GM20431 (cell line): Measurements from ENCODE around the gene RHBDF2.
"Not testable (repeated sequence)": the region's sequence is repeated elsewhere in the genome, so short reads cannot be mapped to it uniquely, and the experiment has no call there.

Source experiments
- in situ Hi-C: fragments of 300-500 bp; cut with MseI, MboI; formaldehyde crosslinking; loops from one replicate; pipeline ENCODE4 v1.15.0; 2020; ENCODE audit warnings: low sequenced_read_pairs; ENCODE audit not compliant: unreplicated experiment

RHBDF2 gene

DNA sequence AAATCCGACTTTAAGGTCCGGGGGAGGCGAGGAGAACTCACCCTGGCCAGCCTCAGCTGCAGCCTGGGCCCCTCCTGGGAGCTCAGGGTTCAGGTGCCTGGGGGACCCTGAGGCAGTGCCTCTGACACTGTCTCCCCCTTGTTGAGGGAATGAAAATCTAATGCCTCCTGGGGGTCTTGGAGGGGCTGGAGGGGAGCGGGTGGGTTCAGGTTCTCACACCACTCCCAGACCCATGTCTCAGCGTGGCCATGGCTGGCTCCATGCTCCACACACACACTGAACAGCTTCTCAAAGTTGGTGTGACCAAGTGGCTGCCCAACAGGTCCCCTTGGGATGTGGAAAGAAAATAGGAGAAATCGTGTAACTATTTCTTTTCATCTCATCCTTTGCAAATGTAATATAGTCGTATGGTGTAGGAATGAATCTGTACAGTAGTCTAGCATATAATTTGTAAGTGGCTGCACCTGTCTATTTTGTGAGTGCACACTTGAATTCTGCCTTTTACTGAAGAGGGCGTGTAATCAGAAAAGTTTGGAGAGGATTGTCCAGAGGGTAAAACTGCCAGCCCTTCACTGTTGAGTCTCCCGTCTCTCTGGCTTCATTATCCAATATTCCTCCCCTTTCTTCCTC is 37.8 kb upstream of the RHBDF2 start:
- in situ Hi-C loops = no loop called here

DNA sequence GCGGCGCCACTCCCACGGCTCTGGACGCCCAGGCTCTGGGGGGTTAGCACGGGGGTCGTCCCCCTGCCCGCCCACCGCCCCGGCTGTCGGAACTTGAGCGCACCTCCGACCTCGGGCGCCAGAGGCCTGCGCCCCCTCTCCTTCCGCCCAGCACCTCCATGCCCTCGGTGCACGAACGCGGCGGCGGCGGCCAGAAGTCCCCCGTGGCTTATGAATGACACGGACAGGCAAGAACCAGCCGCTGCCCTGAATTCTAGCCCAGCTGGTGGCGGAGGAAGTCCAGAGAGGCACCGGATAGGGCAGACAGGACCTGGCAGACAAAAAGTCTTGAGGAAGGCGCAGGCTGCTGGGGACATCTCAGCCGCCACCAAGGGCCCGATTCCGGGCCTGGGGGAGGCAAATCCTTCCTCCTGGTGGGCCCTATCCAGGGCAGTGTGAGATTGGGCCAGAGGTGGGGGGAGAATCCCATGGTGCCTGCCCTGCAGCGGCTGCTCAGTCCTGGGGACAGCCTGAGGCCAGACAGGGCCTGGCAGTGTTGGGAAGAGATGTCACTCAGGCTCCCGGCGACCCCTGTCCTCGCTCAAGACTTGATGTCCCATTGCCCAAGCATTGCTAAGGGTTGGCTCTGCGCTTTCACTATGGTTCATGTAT is 37.2 kb upstream of the RHBDF2 start:
- in situ Hi-C loops = no loop called here

DNA sequence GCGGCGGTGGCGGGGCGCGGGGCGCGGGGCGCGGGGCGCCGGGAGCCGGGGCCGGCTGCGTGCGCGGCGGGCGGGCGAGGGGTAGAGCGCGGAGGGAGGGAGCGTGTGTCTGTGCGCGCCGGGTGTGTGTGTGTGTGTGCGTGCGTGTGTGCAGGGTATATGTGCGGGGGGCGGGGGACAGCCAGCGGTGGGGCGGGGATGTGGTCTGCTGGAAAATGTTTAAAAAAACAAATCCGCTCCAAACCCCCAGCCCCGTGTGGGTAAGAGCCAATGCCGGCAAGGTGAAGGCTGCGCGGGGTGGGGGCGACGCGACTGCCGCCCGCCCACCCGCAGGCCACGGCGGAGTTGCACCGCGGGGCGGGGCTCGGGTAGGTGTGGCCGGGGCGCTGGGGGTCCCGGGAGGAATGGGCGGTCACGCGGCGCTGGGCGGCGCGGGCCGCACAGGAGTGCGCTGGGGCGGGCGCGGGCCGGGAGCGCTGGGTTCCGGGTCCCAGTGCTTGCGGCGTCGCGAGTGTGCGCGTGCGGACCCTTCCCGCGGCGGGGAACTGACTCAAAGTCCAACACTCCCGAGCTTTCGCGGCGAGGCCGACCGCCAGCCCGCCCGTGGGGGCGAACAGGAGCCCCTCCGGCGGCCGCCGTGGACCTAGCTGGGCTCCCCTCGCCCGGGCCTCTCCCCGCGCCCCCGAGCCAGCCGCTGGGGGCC is 36.5 kb upstream of the RHBDF2 start, which contains the start of gene CYGB:
CYGB (minus strand) TSS at position 132 of the 703 bp plus-strand sequence. CDS start 167 bp downstream, outside the sequence.
- in situ Hi-C loops = no loop called here

DNA sequence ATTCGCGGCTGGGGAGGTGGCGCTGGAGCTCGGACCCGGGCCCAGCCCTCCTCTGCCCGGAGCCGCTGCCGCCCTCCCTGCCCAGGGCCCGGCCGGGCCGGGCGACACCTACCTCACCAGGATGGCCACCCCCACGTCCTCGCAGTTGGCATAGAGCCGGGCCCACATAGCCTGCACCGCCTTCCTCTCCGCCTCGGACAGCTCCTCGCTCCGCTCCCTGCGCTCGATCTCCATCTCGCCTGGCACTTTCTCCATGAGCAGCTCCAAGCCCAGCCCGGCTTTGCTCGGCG is 36.0 kb upstream of the RHBDF2 start:
- in situ Hi-C loops = no loop called here

DNA sequence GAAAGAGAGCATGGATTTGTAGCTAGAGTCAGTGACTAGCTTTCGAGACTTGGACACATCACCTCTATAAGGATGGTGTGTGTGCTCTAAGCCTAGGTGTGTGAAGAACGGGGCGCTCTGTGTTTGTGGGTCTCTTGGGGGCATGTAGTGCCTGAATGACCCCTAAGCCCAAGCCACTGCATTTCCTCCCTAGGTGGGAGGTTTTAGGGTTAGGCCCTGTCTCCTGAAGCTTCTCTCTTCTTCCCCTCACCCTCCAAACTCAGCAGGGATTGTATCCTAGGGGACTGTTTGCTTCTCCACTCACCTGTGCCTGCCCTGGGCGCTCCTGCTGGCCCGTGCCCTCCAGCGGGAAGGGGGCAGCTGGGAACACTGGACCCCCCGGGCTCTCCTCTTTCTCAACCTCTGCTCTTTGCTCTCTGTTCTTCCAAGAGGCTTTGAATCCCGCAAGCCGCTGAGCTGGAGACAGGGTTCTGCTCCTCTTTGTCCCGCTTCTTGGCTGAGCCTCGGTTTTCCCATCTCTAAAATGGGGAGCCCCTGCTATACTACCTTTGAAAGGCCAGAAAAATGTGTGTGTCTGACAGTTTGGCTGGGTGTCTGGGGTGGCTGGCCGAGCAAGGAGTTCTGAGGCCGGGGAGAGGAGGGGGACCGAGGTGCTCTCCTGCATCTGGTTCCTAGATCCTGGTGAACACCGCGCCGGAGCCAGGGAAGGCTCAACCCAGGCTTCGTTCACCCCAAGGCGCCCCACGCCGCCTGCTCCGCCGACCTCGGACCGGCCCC is 35.5 kb upstream of the RHBDF2 start:
- in situ Hi-C loops = no loop called here

DNA sequence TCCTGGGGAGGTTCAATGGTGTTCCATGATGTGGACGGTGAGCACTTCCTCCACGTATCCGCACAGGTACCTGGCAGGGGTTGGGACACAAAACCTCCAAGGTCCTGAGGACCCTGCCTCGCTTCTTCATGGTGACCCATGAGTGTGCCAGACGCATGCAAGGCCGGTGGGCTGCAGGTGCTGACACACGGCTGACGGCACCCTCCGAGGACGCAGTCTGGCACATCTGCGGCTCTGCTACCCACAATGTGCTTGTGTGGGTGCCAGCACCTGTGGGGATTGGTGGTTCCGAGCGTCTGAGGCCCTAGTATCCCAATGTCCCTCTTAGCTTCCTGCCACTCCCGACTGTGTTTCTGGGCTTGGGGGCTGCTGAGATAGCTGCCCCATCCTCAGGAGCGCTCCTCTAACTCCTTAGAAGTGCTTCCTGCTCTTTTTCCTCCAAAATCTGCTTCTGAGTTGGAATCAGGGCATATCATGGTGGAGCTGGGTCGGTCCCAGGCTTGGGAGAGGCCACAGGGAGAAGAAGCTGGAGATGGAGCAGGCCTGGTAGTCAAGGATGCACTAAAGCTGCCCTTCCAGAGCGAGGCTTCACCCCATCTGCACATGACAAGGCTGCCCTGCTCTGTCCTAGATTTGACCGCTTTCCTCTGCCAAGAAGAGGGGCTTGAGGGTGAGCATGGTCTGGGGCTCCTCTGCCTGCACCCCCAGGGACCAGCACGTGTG is 34.7 kb upstream of the RHBDF2 start:
- in situ Hi-C loops = no loop called here

DNA sequence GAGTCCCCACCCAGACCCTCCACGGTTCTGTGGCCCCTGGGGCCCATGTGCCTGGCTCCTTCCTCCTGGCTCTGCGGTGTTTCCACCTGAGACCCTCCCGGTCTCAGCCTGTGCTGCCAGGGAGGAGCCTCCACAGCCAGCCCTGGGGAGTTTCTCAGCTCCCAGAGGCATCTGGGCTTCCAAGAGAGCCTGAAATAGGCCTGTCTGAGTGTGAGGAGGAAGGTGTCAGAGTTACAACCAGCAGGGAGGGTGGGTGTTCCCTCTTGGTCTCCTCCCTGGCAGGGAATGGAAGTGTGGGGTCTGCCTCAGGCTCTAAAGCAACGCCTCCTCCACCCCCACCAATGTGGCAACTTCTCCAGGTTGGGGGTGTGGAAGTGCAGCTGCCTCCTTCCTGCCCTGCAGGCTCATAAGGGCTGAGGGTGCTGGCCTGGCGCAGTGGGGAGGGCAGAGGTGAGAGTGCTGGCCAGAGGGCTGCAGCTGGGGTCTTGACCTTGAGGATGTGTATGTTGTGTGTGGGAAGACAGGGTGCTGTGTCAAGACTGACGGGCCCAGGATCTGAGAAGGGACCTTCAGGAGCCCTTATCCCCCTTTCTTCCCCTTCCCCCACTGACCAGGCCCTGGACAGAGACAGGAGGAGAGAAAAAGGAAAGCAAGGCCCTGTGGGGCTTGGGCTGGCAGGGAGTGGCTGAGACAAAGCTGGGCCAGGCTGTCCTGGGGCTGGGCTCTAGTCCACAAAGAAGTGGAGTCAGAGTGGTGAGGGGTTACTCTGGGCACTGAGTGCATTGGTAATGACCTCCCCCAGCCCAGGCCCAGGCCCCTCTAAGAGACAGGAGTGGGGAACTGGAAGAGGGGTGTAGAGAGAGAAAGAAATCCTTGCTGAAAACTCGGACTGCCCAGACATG is 33.9 kb upstream of the RHBDF2 start:
- in situ Hi-C loops = no loop called here

DNA sequence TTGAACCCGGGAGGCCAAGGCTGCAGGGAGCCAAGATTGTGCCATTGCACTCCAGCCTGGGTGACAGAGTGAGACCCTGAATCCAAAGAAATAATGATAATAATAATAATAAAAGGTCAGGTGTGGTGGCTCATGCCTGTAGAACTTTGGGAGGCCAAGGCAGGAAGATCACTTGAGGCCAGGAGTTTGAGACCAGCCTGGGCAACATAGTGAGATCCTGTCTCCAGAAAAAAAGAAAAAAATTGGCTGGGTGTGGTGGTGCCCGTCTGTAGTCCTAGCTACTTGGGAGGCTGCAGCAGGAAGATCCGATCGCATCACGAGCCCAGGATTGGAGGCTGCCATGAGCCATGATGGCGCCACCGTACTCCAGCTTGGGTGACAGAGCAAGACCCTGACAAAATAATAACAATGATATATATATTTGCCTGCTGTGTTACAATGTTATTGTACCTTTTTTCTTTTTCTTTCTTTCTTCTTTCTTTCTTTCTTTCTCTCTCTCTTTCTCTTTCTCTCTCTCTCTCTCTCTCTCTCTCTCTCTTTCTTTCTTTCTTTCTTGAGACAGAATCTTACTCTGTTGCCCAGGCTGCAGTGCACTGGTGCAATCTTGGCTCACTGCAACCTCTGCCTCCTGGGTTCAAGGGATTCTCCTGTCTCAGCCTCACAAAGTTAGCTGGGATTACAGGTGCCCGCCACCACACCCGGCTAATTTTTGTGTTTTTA is 32.6 kb upstream of the RHBDF2 start:
- in situ Hi-C loops = not testable (repeated sequence)

DNA sequence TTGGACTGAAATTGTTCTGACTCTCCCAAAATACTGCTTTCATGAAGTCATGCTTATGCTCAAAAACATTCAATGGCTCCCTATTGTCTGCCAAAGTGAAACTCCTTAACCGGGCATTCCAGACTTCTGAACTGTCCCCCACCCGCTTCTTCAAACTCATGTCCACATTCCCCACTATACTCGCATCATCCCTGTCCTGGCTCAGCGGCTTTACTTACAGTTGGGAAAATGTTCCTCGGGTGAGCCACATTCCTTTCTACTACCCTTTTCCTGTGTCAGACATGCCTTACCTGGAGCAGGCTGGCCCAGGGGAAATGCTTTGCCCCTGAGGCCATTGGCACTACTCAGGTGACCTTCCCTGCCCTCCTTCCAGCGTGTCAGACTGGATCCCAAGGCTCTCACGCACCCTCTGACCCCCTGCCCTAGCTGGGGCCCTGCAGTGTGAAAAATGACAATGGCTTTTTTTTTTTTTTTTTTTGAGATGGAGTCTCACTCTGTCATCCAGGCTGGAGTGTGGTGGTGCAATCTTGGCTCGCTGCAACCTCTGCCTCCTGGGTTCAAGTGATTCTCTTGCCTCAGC is 30.9 kb upstream of the RHBDF2 start:
- in situ Hi-C loops = no loop called here

DNA sequence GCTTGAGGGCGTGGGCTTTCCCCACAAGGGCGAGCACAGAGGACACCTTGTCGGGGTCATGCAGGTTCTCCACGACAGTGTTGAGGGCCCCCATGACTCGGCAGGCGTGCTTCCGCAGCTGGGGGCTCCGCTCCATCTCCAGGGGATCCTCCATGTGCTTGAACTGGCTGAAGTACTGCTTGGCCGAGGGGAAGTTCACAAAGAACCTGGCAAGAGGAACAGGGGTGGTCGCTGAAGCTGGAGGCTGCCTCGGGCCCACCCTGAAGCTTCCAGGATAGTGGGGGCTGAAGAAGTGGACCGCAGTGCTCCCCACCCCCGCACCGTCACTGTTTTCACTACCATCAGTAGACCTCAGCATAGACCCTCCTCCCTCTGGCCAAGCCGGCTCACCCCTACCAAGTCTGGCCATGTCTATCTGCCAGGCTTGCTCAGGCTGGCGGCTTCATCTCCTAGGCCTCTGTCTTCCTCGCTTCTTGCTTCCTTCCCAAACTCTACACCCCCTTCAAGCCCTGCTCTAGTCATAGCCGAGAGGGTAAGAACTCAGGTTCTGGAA is 30.3 kb upstream of the RHBDF2 start:
- in situ Hi-C loops = no loop called here

DNA sequence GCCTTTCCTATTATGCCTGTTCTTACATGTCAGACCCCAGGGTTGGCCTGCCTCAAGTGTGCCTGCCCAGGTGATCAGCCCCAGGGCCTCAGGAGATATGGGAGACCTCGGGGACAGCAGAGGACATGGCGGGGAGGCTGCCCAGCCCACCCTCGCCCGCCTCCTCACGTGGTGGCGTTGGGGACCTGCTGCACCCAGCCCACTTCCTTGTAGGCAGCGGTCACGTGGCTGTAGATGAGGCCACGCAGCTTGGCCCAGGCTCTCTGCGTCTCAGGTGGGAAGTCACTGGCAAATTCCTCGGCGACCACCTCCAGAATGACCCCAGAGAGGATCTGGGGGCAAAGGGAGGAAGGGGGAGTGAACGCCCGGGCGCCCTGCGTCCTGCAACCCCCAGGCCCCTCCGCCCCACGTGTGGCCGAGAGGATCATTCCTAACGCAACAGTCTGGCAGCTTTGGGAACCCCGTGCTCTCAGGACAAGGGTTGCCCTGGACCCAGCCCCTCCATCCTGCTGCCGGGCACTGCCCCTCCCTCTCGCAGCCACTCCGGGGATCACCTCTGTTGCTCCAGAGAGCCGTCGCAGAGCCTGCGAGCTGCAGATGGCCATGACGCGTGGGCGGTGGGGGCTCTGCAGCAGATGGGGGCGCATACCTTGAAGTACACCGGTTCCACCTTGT is 29.7 kb upstream of the RHBDF2 start:
- in situ Hi-C loops = no loop called here

DNA sequence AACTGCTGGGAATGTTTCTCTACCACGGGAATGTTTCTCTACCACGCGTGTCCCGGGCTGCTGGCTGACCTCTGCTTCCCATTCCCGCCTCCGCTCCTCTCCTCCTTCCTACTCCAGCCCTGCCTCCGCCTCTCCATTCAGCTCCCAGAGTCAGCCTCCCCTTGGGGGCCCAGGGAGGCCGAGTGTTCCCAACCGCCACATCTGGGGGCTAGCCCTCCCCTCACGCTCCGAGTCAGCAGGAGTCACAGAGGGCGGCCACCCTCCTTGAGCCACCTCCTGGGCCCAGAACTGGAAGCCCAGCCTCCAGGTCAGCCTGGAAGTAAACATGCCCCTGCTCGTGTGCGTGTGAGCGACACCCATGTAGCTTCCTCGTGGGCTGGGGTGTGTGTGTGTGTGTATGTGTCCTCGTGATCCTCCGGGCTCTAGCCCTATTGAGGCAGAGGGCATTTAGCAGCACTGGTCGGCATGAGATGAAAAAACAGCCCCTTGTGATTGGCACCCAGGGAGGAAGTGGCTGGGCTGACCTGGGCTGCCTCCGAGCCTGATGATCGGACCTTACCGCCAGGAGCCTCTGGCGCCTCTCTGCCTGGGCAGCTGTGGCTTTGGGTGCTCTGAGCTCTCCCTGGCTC is 29.0 kb upstream of the RHBDF2 start:
- in situ Hi-C loops = no loop called here

DNA sequence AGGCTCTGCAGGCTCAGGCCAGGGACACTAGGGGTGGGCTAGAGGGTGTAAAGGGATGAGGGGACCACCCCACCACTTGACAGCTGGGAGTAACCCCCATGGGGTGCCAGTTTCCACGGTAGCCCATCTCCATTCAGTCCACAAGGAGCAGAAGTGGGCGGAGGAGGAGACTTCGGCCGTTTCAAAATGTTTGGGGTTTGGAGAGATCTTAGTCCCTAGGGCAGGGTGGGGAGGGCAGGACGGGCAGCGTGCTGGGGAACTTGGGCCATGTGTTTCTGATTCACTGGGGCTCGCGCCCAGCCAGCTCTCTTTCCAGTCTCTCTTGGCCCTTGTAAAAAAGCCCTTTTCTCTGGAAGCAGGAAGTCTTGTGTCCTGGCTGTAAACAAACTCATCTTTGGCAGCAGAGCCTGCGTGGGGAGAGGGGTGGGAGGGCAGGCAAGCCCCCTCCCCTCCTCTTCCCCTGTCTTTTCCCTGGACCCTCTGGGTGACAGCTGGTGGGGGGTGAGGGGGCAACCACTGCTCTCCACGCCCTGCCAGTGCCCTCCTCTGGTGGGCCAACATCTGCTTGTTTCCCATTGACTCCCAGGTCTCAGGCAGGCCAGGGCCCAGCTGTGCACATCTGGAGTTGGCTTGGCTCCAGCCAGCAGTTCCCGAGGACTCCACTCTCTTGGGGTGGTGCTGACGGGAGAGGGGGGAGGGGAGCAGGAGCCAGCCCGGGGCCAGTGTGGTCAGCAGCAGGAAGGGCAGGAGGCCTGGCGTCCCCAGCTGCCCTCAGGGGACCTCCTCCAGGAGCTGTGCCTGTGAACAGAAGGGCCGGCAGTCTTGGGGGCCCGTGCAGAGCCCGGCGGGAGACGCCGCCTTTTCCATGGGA is 28.2 kb upstream of the RHBDF2 start:
- in situ Hi-C loops = no loop called here

DNA sequence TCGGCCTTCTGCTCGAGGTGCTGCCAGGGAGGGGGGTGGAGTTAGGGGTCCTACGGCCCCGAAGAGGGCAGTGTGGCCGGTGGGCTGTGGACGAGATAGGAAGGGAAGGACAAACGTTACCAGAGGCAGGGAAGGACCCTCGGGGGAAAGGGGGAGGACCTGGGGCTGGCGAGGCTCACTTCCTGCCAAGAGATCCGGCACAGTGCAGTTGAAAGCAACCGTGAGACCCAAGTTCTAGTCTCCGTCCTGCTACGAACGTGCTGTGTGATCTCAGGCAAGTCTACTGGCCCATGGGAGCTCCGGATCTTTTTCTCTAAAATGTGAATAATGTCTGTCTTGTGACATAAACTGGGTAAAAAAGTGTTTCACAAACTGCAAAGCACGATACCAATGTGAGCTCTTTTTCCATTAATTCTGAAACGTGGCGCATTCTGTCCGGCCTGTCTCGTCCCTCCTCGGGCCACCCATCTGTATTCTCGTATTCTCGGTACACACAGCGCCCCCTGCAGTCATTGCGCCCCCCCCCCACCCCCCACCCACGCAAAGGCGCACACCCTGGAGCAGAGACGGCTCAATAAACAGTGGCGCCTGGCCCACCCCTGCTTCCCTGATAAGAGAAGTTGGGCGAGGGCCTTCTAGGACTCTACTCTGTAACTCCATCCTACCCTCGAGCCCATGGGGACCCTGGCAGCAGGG is 27.5 kb upstream of the RHBDF2 start:
- in situ Hi-C loops = no loop called here

DNA sequence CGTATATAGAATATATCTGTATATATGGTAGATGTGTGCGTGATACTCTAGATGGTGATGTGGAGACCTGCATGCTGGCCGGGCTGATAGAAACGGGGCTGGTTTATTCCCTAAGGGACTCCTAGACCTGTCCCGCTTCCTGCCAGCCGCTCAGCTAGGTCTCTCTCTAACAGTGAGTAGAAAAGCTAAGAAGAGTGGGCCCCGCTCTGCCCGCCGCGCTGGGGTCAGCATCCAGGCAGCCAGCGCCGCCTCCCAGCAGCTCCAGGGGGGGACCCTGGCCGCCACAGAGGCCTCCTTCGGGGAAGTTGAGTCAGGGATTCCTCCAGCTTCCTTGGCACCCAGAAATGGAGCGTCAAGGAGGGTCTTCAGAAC is 26.9 kb upstream of the RHBDF2 start:
- in situ Hi-C loops = no loop called here
